PFSK-1 (cell line): ENCODE data around the gene POU2F2.

Experiments
- FOXP2 ChIP-seq: optimal IDR thresholded peaks from 2 replicates; pipeline ENCODE3; 2011; ENCODE audit warnings: borderline replicate concordance, control low read depth, inconsistent platforms; ENCODE audit not compliant: insufficient read depth; ENCODE audit errors: extremely low read length, extremely low read depth
- POLR2AphosphoS5 ChIP-seq: IDR thresholded peaks from 2 replicates; pipeline ENCODE4 v1.6.1; 2012; ENCODE audit warnings: low read depth, mild to moderate bottlenecking, control low read depth, low read length, moderate library complexity
- SIN3A ChIP-seq: IDR thresholded peaks from 2 replicates; pipeline ENCODE4 v1.6.1; 2012; ENCODE audit warnings: mild to moderate bottlenecking, low read length, moderate library complexity, borderline replicate concordance; ENCODE audit not compliant: insufficient read depth
- TAF1 ChIP-seq: IDR thresholded peaks from 2 replicates; pipeline ENCODE4 v1.6.1; 2012; ENCODE audit warnings: low read length, control low read depth, borderline replicate concordance; ENCODE audit not compliant: insufficient read depth
- TF ChIP-seq, protein P1 (sequence below), 2 experiments: IDR thresholded peaks; 2 replicates each; pipeline versions ENCODE4 v1.6.1 to v1.8.0; 2011 to 2012; ENCODE audit warnings: low read depth in 2 of 2, low read length in 2 of 2, control low read depth in 1 of 2, inconsistent platforms in 1 of 2, mild to moderate bottlenecking in 1 of 2, moderate library complexity in 1 of 2; ENCODE audit not compliant: insufficient read depth in 1 of 2

The POU2F2 gene

GRCh38 chr19:42054205-42054604 lies 78.0 kb downstream of the POU2F2 start:
- TF ChIP-seq SIN3A, result no peak

DNA sequence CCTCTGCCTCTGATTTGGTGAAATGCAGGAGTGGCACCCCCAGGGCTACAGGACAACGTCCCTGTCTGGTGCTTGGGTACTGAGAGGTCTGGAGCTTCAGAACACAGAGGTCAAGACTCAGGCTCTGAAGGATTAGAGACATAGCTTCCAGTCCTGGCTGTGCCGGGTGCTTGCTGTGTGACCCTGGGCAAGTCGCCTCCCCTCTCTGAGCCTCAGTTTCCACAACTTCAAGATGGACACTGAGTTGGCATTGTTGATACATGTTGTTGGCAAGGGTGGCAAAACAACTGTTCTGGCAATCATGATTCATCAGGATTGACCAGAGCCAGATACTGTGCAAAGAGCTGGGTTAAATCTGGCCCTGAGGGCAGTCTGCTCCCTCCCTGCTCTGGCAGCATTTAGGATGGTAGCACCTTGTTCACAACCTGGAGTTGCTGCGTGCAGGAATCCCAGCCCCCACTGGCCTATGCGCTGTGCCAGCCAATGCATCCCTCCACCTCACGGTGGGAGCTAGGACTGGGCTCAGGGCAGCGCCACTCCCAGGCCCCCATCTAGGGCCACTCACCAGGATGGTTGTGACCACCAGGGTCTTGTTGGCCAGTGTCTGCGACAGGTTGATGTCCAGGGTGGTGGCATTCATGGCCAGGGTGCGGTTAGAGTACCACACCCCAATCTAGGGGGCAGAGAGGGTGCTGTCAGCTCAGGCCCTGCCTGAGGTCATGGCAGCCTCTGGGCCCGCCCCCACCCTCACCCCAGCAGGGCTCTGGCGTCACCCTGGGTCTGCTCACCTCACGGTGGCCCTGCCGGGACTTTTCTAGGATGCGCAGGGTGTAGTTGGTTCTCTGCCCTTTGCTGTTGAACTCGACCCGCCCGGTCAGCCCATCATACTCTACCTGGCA lies 79.0 kb downstream of the POU2F2 start:
- TF ChIP-seq POLR2AphosphoS5 (no peak), TAF1 (no peak), SIN3A (no peak), FOXP2 (no peak)
- TF ChIP-seq, protein P1, sequence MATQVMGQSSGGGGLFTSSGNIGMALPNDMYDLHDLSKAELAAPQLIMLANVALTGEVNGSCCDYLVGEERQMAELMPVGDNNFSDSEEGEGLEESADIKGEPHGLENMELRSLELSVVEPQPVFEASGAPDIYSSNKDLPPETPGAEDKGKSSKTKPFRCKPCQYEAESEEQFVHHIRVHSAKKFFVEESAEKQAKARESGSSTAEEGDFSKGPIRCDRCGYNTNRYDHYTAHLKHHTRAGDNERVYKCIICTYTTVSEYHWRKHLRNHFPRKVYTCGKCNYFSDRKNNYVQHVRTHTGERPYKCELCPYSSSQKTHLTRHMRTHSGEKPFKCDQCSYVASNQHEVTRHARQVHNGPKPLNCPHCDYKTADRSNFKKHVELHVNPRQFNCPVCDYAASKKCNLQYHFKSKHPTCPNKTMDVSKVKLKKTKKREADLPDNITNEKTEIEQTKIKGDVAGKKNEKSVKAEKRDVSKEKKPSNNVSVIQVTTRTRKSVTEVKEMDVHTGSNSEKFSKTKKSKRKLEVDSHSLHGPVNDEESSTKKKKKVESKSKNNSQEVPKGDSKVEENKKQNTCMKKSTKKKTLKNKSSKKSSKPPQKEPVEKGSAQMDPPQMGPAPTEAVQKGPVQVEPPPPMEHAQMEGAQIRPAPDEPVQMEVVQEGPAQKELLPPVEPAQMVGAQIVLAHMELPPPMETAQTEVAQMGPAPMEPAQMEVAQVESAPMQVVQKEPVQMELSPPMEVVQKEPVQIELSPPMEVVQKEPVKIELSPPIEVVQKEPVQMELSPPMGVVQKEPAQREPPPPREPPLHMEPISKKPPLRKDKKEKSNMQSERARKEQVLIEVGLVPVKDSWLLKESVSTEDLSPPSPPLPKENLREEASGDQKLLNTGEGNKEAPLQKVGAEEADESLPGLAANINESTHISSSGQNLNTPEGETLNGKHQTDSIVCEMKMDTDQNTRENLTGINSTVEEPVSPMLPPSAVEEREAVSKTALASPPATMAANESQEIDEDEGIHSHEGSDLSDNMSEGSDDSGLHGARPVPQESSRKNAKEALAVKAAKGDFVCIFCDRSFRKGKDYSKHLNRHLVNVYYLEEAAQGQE (IDR thresholded peaks at IDR 0.05; ENCODE audit: insufficient read depth in 1 of 2, low read depth in 2 of 2, low read length in 2 of 2), result no peak

DNA sequence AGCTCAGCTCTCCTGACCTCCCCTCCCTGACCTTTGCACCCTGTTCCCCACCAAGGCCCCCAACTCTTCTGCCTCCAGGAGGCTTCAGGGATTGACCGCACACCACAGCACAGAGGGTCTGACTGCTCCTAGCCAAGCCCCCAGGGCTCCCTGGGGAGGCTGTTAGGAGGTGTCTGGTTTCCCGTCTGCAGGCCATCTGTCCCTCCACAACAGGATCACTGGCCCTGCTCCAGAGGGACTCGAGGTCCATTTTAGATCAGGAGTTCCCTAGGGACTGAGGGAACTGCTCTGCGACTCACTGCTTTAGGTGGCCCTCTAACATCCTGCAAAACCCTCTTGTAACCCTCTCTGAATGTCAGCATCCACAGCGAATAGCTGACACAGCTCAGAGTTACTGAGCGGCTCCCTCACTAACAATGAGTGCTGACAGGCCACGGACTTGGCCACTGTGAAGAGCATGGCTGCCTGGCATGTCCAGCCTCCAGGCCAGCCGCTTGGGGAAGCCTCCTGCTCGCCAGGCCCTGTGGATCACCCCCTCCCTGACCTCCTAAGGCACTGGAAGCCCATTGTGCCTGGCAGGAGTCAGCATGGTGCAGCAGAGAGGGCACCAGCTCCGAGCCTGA lies 79.9 kb downstream of the POU2F2 start:
- no peak for TF ChIP-seq TAF1
- no peak for TF ChIP-seq SIN3A
- TF ChIP-seq FOXP2, result no peak
- TF ChIP-seq, protein P1 (IDR thresholded peaks at IDR 0.05; ENCODE audit: insufficient read depth in 1 of 2, low read depth in 2 of 2, low read length in 2 of 2), result no peak
- no peak for TF ChIP-seq POLR2AphosphoS5

DNA sequence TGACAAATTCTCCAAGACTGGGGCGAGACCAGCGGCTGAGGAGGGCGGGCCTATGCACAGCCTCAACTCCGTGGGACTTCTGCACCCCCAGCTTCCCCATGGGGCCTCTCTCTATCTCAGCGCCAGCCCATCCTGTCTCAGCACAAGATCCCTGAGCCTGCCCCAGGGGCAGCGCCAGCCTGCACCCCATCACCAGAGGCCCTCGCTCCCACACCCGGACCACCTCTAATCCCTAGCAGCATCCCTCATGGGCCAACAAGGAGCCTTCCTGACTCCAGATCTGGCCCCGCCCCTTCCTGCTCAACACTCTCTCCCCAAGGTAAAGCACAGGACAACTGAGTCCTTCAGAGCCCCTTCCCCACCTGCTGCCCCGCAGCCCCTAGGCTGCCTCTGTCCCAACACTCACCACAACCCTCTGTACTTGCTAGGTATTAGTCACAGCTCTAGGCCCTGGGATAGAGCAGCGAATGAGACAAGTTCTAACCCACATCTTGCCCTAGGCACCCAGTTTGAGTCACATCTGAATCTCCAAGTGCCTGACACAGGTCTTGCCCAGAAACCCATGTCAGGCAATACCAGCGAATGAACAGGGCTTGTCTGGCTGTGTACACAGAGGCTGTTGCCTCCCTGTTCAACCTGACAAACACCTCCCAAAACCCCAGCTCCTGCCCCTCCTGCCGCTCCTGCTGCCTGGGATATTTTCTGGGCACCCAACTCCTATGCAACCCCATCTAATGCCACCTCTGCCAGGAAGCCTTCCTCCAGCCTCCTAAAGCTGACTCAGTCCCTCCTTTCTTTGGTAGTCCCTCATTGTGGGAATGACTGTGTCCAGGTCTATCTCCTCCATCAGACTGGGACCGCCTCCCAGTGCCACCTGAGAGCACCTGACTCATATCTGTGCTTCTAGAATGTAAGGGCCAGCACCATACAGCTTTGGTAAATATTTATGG lies 80.8 kb downstream of the POU2F2 start:
- TF ChIP-seq POLR2AphosphoS5 (no peak), SIN3A (no peak), FOXP2 (no peak), TAF1 (no peak)
- TF ChIP-seq, protein P1 (IDR thresholded peaks at IDR 0.05; ENCODE audit: insufficient read depth in 1 of 2, low read depth in 2 of 2, low read length in 2 of 2), result no peak

DNA sequence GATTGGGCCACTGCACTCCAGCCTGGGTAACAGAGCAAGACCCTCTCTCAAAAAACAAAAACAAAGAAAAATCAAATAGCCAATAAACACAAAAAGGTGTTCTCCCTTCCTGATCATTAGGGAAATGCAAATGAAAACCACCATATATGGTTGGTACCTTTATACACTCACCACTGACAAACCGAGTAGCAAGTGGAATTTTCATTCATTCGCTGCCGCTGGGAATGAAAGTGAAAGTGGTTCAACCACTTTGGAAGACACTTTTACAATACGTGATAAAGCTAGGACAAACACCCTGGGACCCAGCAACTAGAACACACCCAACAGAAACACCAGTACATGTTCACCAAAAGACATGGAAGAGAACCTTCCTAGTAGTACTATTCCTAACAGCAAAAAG lies 83.3 kb downstream of the POU2F2 start:
- no peak for TF ChIP-seq FOXP2
- TF ChIP-seq TAF1, result no peak
- TF ChIP-seq SIN3A, result no peak
- no peak for TF ChIP-seq POLR2AphosphoS5
- TF ChIP-seq, protein P1 (IDR thresholded peaks at IDR 0.05; ENCODE audit: insufficient read depth in 1 of 2, low read depth in 2 of 2, low read length in 2 of 2), result no peak
